Panc1 (cell line): ENCODE measurements around the gene FHIT. TPM values are rescaled to one million over a fixed set of nuclear protein-coding genes. Genes with fewer than 3 reads are reported as not detected.
"Not testable (repeated sequence)": the region's sequence is repeated elsewhere in the genome, so short reads cannot be mapped to it uniquely, and the experiment has no call there.

Experiments
- ATAC-seq: fragments of 200-7000 bp; cut with Tn5 transposase; 2 replicates; pipeline ENCODE4 v1.9.1; 2020; ENCODE audit warnings: mild to moderate bottlenecking, moderate library complexity
- BruUV-seq: library from RNA; stranded (reverse); fragments of 400-500 nt; replicated peaks from 2 replicates; lab custom pipeline; 2021; lab: Mats Ljungman, UMichigan
- CTCF ChIA-PET: fragments of 300-600 bp; sonication (Branson Sonifier 250); formaldehyde crosslinking; loops from one replicate; lab custom pipeline; 2022; ENCODE audit warnings: antibody characterized with exemption; lab: Charles Lee
- POLR2A ChIA-PET: fragments of 300-600 bp; sonication (Branson Sonifier 250); formaldehyde crosslinking; loops from one replicate; lab custom pipeline; 2022; ENCODE audit warnings: antibody characterized with exemption; lab: Charles Lee
- DNase-seq: peaks from one replicate; pipeline ENCODE4 v3.0.0-alpha.2; 2010; ENCODE audit warnings: low read depth, low spot score
- H3K27ac ChIP-seq: 2 replicates; pipeline ENCODE4 v1.5.1; 2011; ENCODE audit warnings: mild to moderate bottlenecking, low read length, inconsistent platforms
- H3K27me3 ChIP-seq: fragments of 200-500 bp; sonication (Bioruptor generic); 2 replicates; pipeline ENCODE4 v1.6.0; 2014; ENCODE audit warnings: low read length, inconsistent platforms; ENCODE audit not compliant: control insufficient read depth, insufficient read depth
- H3K36me3 ChIP-seq: fragments of 200-500 bp; sonication (Bioruptor generic); 2 replicates; pipeline ENCODE4 v1.5.1; 2014; ENCODE audit warnings: inconsistent platforms, mild to moderate bottlenecking, low read length, moderate library complexity; ENCODE audit not compliant: control insufficient read depth, insufficient read depth
- H3K4me1 ChIP-seq: 2 replicates; pipeline ENCODE4 v1.5.1; 2011; ENCODE audit warnings: inconsistent platforms, mild to moderate bottlenecking, low read length, moderate library complexity; ENCODE audit not compliant: control insufficient read depth, insufficient read depth
- H3K4me3 ChIP-seq, 2 experiments: 2 replicates each; pipeline ENCODE4 v1.5.1; 2011 to 2012; ENCODE audit warnings: low read depth in 2 of 2, low read length in 2 of 2, mild to moderate bottlenecking in 2 of 2, inconsistent platforms in 1 of 2, moderate library complexity in 1 of 2
- H3K9me3 ChIP-seq: fragments of 200-500 bp; sonication (Bioruptor generic); 2 replicates; pipeline ENCODE4 v1.5.1; 2014; ENCODE audit warnings: low read depth, mild to moderate bottlenecking, inconsistent platforms, low read length, moderate library complexity; ENCODE audit not compliant: control insufficient read depth, insufficient read depth
- POLR2AphosphoS5 ChIP-seq: IDR thresholded peaks from 2 replicates; pipeline ENCODE4 v1.6.1; 2012; ENCODE audit warnings: mild to moderate bottlenecking, low read depth, low read length, moderate library complexity
- SIN3A ChIP-seq: IDR thresholded peaks from 2 replicates; pipeline ENCODE4 v1.6.1; 2012; ENCODE audit warnings: low read depth, mild to moderate bottlenecking, low read length, moderate library complexity, borderline replicate concordance; ENCODE audit not compliant: insufficient read depth
- TCF7L2 ChIP-seq: IDR thresholded peaks from 2 replicates; pipeline ENCODE4 v1.6.1; 2011; ENCODE audit warnings: mild to moderate bottlenecking, low read depth, low read length, inconsistent platforms
- in situ Hi-C: cut with HindIII; loops from 2 replicates; pipeline ENCODE4 v1.10.0; 2016; ENCODE audit warnings: low sequenced_read_pairs, low pct_unique_long_range_greater_than_20kb
- intact Hi-C: fragments of 100-400 bp; cut with micrococcal nuclease; formaldehyde crosslinking; loops from one replicate; pipeline ENCODE4 v1.10.0; 2022; ENCODE audit not compliant: unreplicated experiment
- total RNA-seq: library from RNA; stranded (reverse); gene quantifications from one replicate; pipeline ENCODE4 v1.2.1, GENCODE V29; 2021; ENCODE audit not compliant: unreplicated experiment
- TF ChIP-seq, protein P1 (sequence below): fragments of 450-650 bp; IDR thresholded peaks from 2 replicates; pipeline ENCODE4 v1.5.1; 2017; ENCODE audit warnings: mild to moderate bottlenecking
- TF ChIP-seq, protein P2 (sequence below), 2 experiments: IDR thresholded peaks; 2 replicates each; pipeline ENCODE4 v1.6.1; 2011 to 2012; ENCODE audit warnings: low read depth in 2 of 2, control low read depth in 1 of 2, low read length in 1 of 2, mild to moderate bottlenecking in 1 of 2, moderate library complexity in 1 of 2; ENCODE audit not compliant: insufficient read depth in 1 of 2

FHIT gene
- total RNA-seq, 1 experiment from 2014 or later: 2.2 TPM

DNA sequence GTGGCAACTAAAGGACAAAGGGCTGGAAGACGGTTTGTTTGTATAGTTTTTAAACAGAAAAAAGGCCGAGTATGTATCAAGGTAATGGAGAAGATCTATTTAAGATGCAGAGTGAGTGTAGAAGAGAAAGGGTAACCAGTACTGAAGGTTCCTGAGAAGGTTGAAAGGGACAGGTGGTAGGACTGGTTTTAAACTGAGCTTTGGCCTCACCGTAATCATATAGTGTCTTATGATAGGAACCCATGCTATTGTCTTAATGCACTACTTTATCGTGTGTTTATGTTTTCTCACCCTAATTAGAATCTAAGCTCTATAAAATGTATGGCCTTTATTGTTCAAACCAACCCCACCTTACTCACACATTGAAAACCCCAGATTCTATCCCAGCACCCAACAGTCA lies 32.7 kb downstream of the FHIT start:
- ATAC-seq (no peak), DNase-seq (no peak)
- no peaks in the 10 kb centered on the region for H3K27me3 ChIP-seq
- no TSS peak for BruUV-seq
- no peak overlapping the region for H3K27ac ChIP-seq
- H3K4me3 ChIP-seq: no peak overlapping the region
- intact Hi-C loops: no loop called here
- H3K9me3 ChIP-seq: no peaks in the 10 kb centered on the region
- H3K4me1 ChIP-seq: no peaks in the 10 kb centered on the region
- ChIA-PET POLR2A (no interaction called here), CTCF (no interaction called here)
- TF ChIP-seq SIN3A (no peak), POLR2AphosphoS5 (no peak), TCF7L2 (no peak)
- TF ChIP-seq, protein P1, sequence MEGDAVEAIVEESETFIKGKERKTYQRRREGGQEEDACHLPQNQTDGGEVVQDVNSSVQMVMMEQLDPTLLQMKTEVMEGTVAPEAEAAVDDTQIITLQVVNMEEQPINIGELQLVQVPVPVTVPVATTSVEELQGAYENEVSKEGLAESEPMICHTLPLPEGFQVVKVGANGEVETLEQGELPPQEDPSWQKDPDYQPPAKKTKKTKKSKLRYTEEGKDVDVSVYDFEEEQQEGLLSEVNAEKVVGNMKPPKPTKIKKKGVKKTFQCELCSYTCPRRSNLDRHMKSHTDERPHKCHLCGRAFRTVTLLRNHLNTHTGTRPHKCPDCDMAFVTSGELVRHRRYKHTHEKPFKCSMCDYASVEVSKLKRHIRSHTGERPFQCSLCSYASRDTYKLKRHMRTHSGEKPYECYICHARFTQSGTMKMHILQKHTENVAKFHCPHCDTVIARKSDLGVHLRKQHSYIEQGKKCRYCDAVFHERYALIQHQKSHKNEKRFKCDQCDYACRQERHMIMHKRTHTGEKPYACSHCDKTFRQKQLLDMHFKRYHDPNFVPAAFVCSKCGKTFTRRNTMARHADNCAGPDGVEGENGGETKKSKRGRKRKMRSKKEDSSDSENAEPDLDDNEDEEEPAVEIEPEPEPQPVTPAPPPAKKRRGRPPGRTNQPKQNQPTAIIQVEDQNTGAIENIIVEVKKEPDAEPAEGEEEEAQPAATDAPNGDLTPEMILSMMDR: no peak
- TF ChIP-seq, protein P2, sequence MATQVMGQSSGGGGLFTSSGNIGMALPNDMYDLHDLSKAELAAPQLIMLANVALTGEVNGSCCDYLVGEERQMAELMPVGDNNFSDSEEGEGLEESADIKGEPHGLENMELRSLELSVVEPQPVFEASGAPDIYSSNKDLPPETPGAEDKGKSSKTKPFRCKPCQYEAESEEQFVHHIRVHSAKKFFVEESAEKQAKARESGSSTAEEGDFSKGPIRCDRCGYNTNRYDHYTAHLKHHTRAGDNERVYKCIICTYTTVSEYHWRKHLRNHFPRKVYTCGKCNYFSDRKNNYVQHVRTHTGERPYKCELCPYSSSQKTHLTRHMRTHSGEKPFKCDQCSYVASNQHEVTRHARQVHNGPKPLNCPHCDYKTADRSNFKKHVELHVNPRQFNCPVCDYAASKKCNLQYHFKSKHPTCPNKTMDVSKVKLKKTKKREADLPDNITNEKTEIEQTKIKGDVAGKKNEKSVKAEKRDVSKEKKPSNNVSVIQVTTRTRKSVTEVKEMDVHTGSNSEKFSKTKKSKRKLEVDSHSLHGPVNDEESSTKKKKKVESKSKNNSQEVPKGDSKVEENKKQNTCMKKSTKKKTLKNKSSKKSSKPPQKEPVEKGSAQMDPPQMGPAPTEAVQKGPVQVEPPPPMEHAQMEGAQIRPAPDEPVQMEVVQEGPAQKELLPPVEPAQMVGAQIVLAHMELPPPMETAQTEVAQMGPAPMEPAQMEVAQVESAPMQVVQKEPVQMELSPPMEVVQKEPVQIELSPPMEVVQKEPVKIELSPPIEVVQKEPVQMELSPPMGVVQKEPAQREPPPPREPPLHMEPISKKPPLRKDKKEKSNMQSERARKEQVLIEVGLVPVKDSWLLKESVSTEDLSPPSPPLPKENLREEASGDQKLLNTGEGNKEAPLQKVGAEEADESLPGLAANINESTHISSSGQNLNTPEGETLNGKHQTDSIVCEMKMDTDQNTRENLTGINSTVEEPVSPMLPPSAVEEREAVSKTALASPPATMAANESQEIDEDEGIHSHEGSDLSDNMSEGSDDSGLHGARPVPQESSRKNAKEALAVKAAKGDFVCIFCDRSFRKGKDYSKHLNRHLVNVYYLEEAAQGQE (IDR thresholded peaks at IDR 0.05; ENCODE audit: insufficient read depth in 1 of 2, low read depth in 2 of 2, low read length in 1 of 2): no peak
- in situ Hi-C loops: no loop called here
- no peaks in the 10 kb centered on the region for H3K36me3 ChIP-seq

DNA sequence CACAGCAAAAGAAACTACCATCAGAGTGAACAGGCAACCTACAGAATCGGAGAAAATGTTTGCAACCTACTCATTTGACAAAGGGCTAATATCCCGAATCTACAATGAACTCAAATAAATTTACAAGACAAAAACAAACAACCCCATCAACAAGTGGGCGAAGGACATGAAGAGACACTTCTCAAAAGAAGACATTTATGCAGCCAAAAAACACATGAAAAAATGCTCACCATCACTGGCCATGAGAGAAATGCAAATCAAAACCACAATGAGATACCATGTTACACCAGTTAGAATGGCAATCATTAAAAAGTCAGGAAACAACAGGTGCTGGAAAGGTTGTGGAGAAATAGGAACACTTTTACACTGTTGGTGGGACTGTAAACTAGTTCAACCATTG lies 35.1 kb downstream of the FHIT start:
- BruUV-seq, H3K27ac ChIP-seq, H3K36me3 ChIP-seq, in situ Hi-C loops, H3K4me1 ChIP-seq, DNase-seq, H3K9me3 ChIP-seq, H3K4me3 ChIP-seq, CTCF ChIA-PET, H3K27me3 ChIP-seq, intact Hi-C loops, ATAC-seq, POLR2A ChIA-PET: not testable (repeated sequence)

DNA sequence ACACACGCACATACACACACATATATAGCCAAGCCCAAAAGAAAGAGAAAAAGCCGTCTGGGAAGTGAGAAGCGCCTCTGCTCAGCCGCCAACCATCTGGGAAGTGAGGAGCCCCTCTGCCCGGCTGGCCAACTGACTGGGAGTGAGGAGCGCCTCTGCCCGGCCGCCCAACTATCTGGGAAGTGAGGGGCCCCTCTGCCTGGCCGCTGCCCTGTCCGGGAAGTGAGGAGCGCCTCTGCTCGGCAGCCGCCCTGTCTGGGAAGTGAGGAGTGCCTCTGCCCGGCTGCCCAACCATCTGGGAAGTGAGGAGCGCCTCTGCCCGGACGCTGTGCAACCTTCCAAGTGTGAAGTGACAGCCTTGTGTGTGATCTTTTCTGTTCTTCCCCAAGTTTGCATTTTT lies 49.2 kb downstream of the FHIT start:
- in situ Hi-C loops: no loop called here
- Histone ChIP-seq H3K27ac (no peak overlapping the region), H3K9me3 (no peaks in the 10 kb centered on the region), H3K27me3 (no peaks in the 10 kb centered on the region), H3K36me3 (no peaks in the 10 kb centered on the region), H3K4me1 (no peaks in the 10 kb centered on the region), H3K4me3 (no peak overlapping the region)
- no peak for ATAC-seq
- no peak for TF ChIP-seq TCF7L2
- TF ChIP-seq, protein P2 (IDR thresholded peaks at IDR 0.05; ENCODE audit: insufficient read depth in 1 of 2, low read depth in 2 of 2, low read length in 1 of 2): no peak
- TF ChIP-seq, protein P1: no peak
- no peak for TF ChIP-seq POLR2AphosphoS5
- no peak for TF ChIP-seq SIN3A
- POLR2A ChIA-PET: no interaction called here
- no TSS peak for BruUV-seq
- intact Hi-C loops: no loop called here
- CTCF ChIA-PET: no interaction called here
- no peak for DNase-seq
